Endothelial cell of umbilical vein (primary cell): ENCODE results near the gene DMRT1. TPM values are rescaled to one million over a fixed set of nuclear protein-coding genes. Genes with fewer than 3 reads are reported as not detected.

Experiments
- BruUV-seq: library from RNA; stranded (reverse); fragments of 400-500 nt; replicated peaks from 2 replicates; lab custom pipeline; 2021; lab: Mats Ljungman, UMichigan
- CTCF ChIA-PET: fragments of 300-600, 350-600 bp; sonication (Branson Sonifier 250); formaldehyde crosslinking; loops from one replicate; lab custom pipeline; 2021; ENCODE audit warnings: antibody characterized with exemption, inconsistent platforms; lab: Charles Lee
- POLR2A ChIA-PET: fragments of 300-600, 350-600 bp; sonication (Branson Sonifier 250); formaldehyde crosslinking; loops from one replicate; lab custom pipeline; 2021; ENCODE audit warnings: antibody characterized with exemption, inconsistent platforms; lab: Charles Lee
- DNase-seq: peaks from one replicate; pipeline ENCODE4 v3.0.0-alpha.2; 2011; ENCODE audit warnings: low read depth, low spot score
- FAIRE-seq: peaks from 2 replicates; lab custom pipeline; 2011; peaks lifted over from hg19 to GRCh38; lab: Jason Lieb, UNC
- H2AFZ ChIP-seq: 2 replicates; pipeline ENCODE4 v1.6.0; 2012; ENCODE audit warnings: low read depth, low read length, control low read depth, inconsistent platforms
- H3K27ac ChIP-seq: 2 replicates; pipeline ENCODE4 v1.5.1; 2011; ENCODE audit warnings: low read depth, mild to moderate bottlenecking, control low read depth, low read length, moderate library complexity; ENCODE audit not compliant: insufficient read depth
- H3K27me3 ChIP-seq, 2 experiments: 2 replicates each; pipeline versions ENCODE4 v1.6.0 to v1.6.1; 2011; ENCODE audit warnings: low read length in 2 of 2, mixed read lengths in 1 of 2; ENCODE audit not compliant: control insufficient read depth in 2 of 2, insufficient read depth in 2 of 2
- H3K36me3 ChIP-seq, 2 experiments: 2 replicates in 1 of 2; 3 replicates in 1 of 2; pipeline ENCODE4 v1.5.1; 2011; ENCODE audit warnings: low read length in 2 of 2, mild to moderate bottlenecking in 1 of 2, moderate library complexity in 1 of 2; ENCODE audit not compliant: control insufficient read depth in 2 of 2, insufficient read depth in 2 of 2; ENCODE audit errors: extremely low read depth in 1 of 2
- H3K4me1 ChIP-seq: 3 replicates; pipeline ENCODE4 v1.5.1; 2011; ENCODE audit warnings: mild to moderate bottlenecking, low read length; ENCODE audit not compliant: control insufficient read depth, insufficient read depth; ENCODE audit errors: extremely low read depth
- H3K4me2 ChIP-seq: 2 replicates; pipeline ENCODE4 v1.6.1; 2011; ENCODE audit warnings: low read length, control low read depth, mixed read lengths; ENCODE audit not compliant: insufficient read depth
- H3K4me3 ChIP-seq, 3 experiments: fragments of 200-600 bp in 1 of 3; sonication (generic), shearing (Covaris generic) in 1 of 3; replicated peaks in 1 of 3; 2 replicates each; pipeline ENCODE4 v1.5.1; 2011 to 2016; ENCODE audit warnings: control low read depth in 3 of 3, low read length in 3 of 3, mild to moderate bottlenecking in 2 of 3, inconsistent platforms in 1 of 3, low read depth in 1 of 3, moderate library complexity in 1 of 3; ENCODE audit not compliant: insufficient read depth in 1 of 3
- H3K79me2 ChIP-seq: 2 replicates; pipeline ENCODE4 v1.6.0; 2012; ENCODE audit warnings: low read length, inconsistent platforms; ENCODE audit not compliant: control insufficient read depth, insufficient read depth
- H3K9ac ChIP-seq: replicated peaks from 2 replicates; pipeline ENCODE3; 2011; ENCODE audit warnings: low read length, control low read depth; ENCODE audit not compliant: insufficient read depth; ENCODE audit errors: extremely low read depth
- H3K9me1 ChIP-seq: replicated peaks from 3 replicates; pipeline ENCODE4 v1.6.0; 2011; ENCODE audit warnings: mild to moderate bottlenecking, low read length; ENCODE audit not compliant: control insufficient read depth, insufficient read depth; ENCODE audit errors: extremely low read depth
- H3K9me3 ChIP-seq: replicated peaks from 2 replicates; pipeline ENCODE4 v1.5.1; 2012; ENCODE audit warnings: low read length, inconsistent platforms; ENCODE audit not compliant: control insufficient read depth, insufficient read depth
- H4K20me1 ChIP-seq: replicated peaks from 2 replicates; pipeline ENCODE3; 2011; ENCODE audit warnings: mild to moderate bottlenecking, low read length; ENCODE audit not compliant: control insufficient read depth, insufficient read depth; ENCODE audit errors: extremely low read depth
- EZH2 ChIP-seq: IDR thresholded peaks from 2 replicates; pipeline ENCODE4 v1.6.1; 2012; ENCODE audit warnings: borderline replicate concordance, low read depth, mild to moderate bottlenecking, moderate library complexity, low read length, inconsistent platforms; ENCODE audit not compliant: severe bottlenecking
- FOS ChIP-seq: IDR thresholded peaks from 2 replicates; pipeline ENCODE4 v1.6.1; 2011; ENCODE audit warnings: mild to moderate bottlenecking, low read length, moderate library complexity, borderline replicate concordance; ENCODE audit not compliant: insufficient read depth
- GATA2 ChIP-seq: IDR thresholded peaks from 2 replicates; pipeline ENCODE4 v1.7.0; 2011; ENCODE audit warnings: low read depth, mild to moderate bottlenecking, moderate library complexity, mixed read lengths, low read length; ENCODE audit not compliant: insufficient read length, insufficient read depth
- JUN ChIP-seq: IDR thresholded peaks from 2 replicates; pipeline ENCODE4 v1.6.1; 2011; ENCODE audit warnings: borderline replicate concordance, low read depth; ENCODE audit not compliant: insufficient read length, insufficient read depth
- MYC ChIP-seq: IDR thresholded peaks from one replicate; pipeline ENCODE4 v1.6.1; 2011; ENCODE audit warnings: mild to moderate bottlenecking, low read depth, low read length
- POLR2AphosphoS5 ChIP-seq: IDR thresholded peaks from 2 replicates; pipeline ENCODE4 v1.6.1; 2012; ENCODE audit warnings: low read depth, mild to moderate bottlenecking, control low read depth, low read length, moderate library complexity; ENCODE audit not compliant: insufficient read depth
- dilution Hi-C: fragments of 300-500 bp; cut with MboI; formaldehyde crosslinking; loops from one replicate; pipeline ENCODE4 v1.15.0; 2019; ENCODE audit warnings: low sequenced_read_pairs; ENCODE audit not compliant: extremely low pct_ligation_motif_present
- intact Hi-C: fragments of 100-400 bp; cut with micrococcal nuclease; formaldehyde crosslinking; loops from one replicate; pipeline ENCODE4 v1.10.0; 2022
- polyA plus RNA-seq, 4 experiments: library from polyadenylated mRNA; depleted of rRNA in 3 of 4; stranded (reverse) in 3 of 4; unstranded in 1 of 4; fragments of >200 nt; gene quantifications; 2 replicates each; pipeline versions ENCODE4 v1.2.1 to v1.2.3, GENCODE V29; 2011 to 2012; ENCODE audit warnings: missing spikeins in 1 of 4
- total RNA-seq: library from RNA; stranded (reverse); gene quantifications from 2 replicates; pipeline ENCODE4 v1.2.3, GENCODE V29; 2021
- TF ChIP-seq, protein P1 (sequence below): IDR thresholded peaks from 2 replicates; pipeline ENCODE4 v1.6.1; 2011; ENCODE audit not compliant: insufficient read depth, insufficient read length
- TF ChIP-seq, protein P2 (sequence below), 2 donors: IDR thresholded peaks; 1 replicate in 1 of 2; 2 replicates in 1 of 2; pipeline ENCODE4 v1.5.1; 2011; ENCODE audit warnings: low read length in 2 of 2, mild to moderate bottlenecking in 2 of 2, moderate library complexity in 2 of 2, control low read depth in 1 of 2, inconsistent platforms in 1 of 2, low read depth in 1 of 2; ENCODE audit not compliant: insufficient read depth in 1 of 2; ENCODE audit errors: extremely low read depth in 1 of 2

The DMRT1 gene
- total and polyA plus RNA-seq, 2 donors (not counting 3 experiments of a cell fraction or from before 2014, with no cell fraction given): 0.08 to 0.20 TPM

DNA sequence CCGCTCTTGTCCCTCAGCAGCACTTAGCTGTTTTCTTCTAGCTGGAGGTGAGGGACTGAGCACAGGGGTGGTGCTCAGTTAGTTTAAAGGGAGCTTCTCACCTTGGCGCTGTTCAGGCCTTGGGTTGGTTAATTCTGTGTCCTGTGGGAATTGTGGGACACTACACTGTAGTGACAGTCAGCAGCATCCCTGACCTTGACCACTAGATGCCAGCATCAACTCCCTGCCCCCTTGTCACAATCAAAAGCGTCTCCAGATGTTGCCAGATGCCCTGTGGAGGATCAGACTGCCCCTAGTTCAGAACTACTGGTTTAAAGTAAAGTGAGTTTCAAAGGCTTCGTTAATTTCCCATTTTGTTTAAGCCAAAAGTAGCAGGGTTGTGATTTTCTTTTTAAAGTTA lies 69.5 kb downstream of the DMRT1 start:
- Histone ChIP-seq H3K9me3 (no peaks in the 10 kb centered on the region), H3K4me2 (no peak overlapping the region), H3K4me3 (no peak overlapping the region), H3K4me1 (no peaks in the 10 kb centered on the region), H3K9me1 (no peaks in the 10 kb centered on the region), H4K20me1 (no peaks in the 10 kb centered on the region), H2AFZ (no peak overlapping the region), H3K36me3 (no peaks in the 10 kb centered on the region), H3K9ac (no peak overlapping the region), H3K27me3 (peaks cover 2 to 5% of the 10 kb centered on the region in 2 experiments), H3K79me2 (no peaks in the 10 kb centered on the region), H3K27ac (no peak overlapping the region)
- TF ChIP-seq FOS: no peak
- TF ChIP-seq JUN: no peak
- no peak for TF ChIP-seq MYC
- TF ChIP-seq, protein P1, sequence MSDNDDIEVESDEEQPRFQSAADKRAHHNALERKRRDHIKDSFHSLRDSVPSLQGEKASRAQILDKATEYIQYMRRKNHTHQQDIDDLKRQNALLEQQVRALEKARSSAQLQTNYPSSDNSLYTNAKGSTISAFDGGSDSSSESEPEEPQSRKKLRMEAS: no peak
- no peak for TF ChIP-seq EZH2
- TF ChIP-seq GATA2: no peak
- no peak for TF ChIP-seq POLR2AphosphoS5
- TF ChIP-seq, protein P2, sequence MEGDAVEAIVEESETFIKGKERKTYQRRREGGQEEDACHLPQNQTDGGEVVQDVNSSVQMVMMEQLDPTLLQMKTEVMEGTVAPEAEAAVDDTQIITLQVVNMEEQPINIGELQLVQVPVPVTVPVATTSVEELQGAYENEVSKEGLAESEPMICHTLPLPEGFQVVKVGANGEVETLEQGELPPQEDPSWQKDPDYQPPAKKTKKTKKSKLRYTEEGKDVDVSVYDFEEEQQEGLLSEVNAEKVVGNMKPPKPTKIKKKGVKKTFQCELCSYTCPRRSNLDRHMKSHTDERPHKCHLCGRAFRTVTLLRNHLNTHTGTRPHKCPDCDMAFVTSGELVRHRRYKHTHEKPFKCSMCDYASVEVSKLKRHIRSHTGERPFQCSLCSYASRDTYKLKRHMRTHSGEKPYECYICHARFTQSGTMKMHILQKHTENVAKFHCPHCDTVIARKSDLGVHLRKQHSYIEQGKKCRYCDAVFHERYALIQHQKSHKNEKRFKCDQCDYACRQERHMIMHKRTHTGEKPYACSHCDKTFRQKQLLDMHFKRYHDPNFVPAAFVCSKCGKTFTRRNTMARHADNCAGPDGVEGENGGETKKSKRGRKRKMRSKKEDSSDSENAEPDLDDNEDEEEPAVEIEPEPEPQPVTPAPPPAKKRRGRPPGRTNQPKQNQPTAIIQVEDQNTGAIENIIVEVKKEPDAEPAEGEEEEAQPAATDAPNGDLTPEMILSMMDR (IDR thresholded peaks at IDR 0.05; ENCODE audit: extremely low read depth in 1 of 2, insufficient read depth in 1 of 2, low read depth in 1 of 2, low read length in 2 of 2): no peak
- no TSS peak for BruUV-seq
- no peak for DNase-seq
- POLR2A ChIA-PET: no interaction called here
- intact Hi-C loops: no loop called here
- no peak for FAIRE-seq
- dilution Hi-C loops: no loop called here
- CTCF ChIA-PET: interaction anchor here (1.5 kb wide), 1 partner anchor 17 kb away, joined by 4 read pairs; no protein-coding TSS in a partner anchor
